ENCODE data around the gene PM20D2.
A peak's percentile ranks its signal among the peaks of the same experiment; 100 is the strongest.

PM20D2 gene

GRCh38 chr6:89145956-89146717 lies at the start of gene PM20D2:
PM20D2 (plus strand) TSS chr6:89146055; CDS start chr6:89146145, 90 bp downstream.
- Histone ChIP-seq H3K36me3 (ENCODE audit: low read length) (peaks cover 14% of the 10 kb centered on the region; the same call in 1 of the 2 replicates), H3K9ac (ENCODE audit: low read length) (peak within 1 kb of the TSS; percentile 88)

GRCh38 chr6:89098461-89098860 lies 47.4 kb upstream of the PM20D2 start:
- no peak overlapping the region for H3K4me3 ChIP-seq (ENCODE audit: insufficient read depth, low read length, poor library complexity, severe bottlenecking)
- H3K9ac ChIP-seq (ENCODE audit: low read length) = no peak overlapping the region
- H3K36me3 ChIP-seq (ENCODE audit: low read length) = no peaks in the 10 kb centered on the region
- no peaks in the 10 kb centered on the region for H4K20me1 ChIP-seq (ENCODE audit: low read depth, low read length)
- TF ChIP-seq EZH2phosphoT487 (conservative IDR thresholded peaks at IDR 0.05; ENCODE audit: low read length) = no peak
- no peak for TF ChIP-seq CTCF (IDR thresholded peaks at IDR 0.05; ENCODE audit: insufficient read depth, low read length, poor library complexity, severe bottlenecking)
- no peaks in the 10 kb centered on the region for H3K9me2 ChIP-seq (replicated peaks; ENCODE audit: insufficient read depth, low read length)
- no peak overlapping the region for H3K27ac ChIP-seq (ENCODE audit: low read depth, low read length)
- no peak overlapping the region for H3K4me2 ChIP-seq (ENCODE audit: low read depth, low read length, poor library complexity, severe bottlenecking)
- no peaks in the 10 kb centered on the region for H3K9me3 ChIP-seq (ENCODE audit: insufficient read depth, low read length)
- H2AFZ ChIP-seq (ENCODE audit: low read depth, low read length, severe bottlenecking) = no peak overlapping the region
- no peaks in the 10 kb centered on the region for H3K79me2 ChIP-seq (ENCODE audit: insufficient read depth, low read length)
- no peaks in the 10 kb centered on the region for H3K27me3 ChIP-seq (ENCODE audit: low read length)
- no peaks in the 10 kb centered on the region for H3F3A ChIP-seq (ENCODE audit: insufficient read depth)

More at GRCh38 chr6:89145956-89146717, at the start of gene PM20D2:
- Histone ChIP-seq H3K4me3 (ENCODE audit: insufficient read depth, low read length, poor library complexity, severe bottlenecking) (peak within 1 kb of the TSS; percentile 78), H4K20me1 (ENCODE audit: low read depth, low read length) (no peaks in the 10 kb centered on the region), H3K27me3 (ENCODE audit: low read length) (no peaks in the 10 kb centered on the region), H3K79me2 (ENCODE audit: insufficient read depth, low read length) (peaks cover 43% of the 10 kb centered on the region), H2AFZ (ENCODE audit: low read depth, low read length, severe bottlenecking) (peak within 1 kb of the TSS; percentile 98), H3K9me2 (replicated peaks; ENCODE audit: insufficient read depth, low read length) (no peaks in the 10 kb centered on the region), H3F3A (ENCODE audit: insufficient read depth) (peaks cover 18% of the 10 kb centered on the region), H3K4me2 (ENCODE audit: low read depth, low read length, poor library complexity, severe bottlenecking) (peak within 1 kb of the TSS; percentile 99), H3K27ac (ENCODE audit: low read depth, low read length) (peak within 1 kb of the TSS; percentile 93), H3K9me3 (ENCODE audit: insufficient read depth, low read length) (no peaks in the 10 kb centered on the region)
- TF ChIP-seq CTCF (IDR thresholded peaks at IDR 0.05; ENCODE audit: insufficient read depth, low read length, poor library complexity, severe bottlenecking) = no peak
- TF ChIP-seq EZH2phosphoT487 (conservative IDR thresholded peaks at IDR 0.05; ENCODE audit: low read length) = no peak

GRCh38 chr6:89100114-89100513 lies 45.7 kb upstream of the PM20D2 start:
- no peaks in the 10 kb centered on the region for H3K36me3 ChIP-seq (ENCODE audit: low read length)
- TF ChIP-seq EZH2phosphoT487 (conservative IDR thresholded peaks at IDR 0.05; ENCODE audit: low read length) (no peak), CTCF (IDR thresholded peaks at IDR 0.05; ENCODE audit: insufficient read depth, low read length, poor library complexity, severe bottlenecking) (no peak)
- no peak overlapping the region for H2AFZ ChIP-seq (ENCODE audit: low read depth, low read length, severe bottlenecking)

More at GRCh38 chr6:89100114-89100513, 45.7 kb upstream of the PM20D2 start:
- Histone ChIP-seq H3K27ac (ENCODE audit: low read depth, low read length) (no peak overlapping the region), H3K9me3 (ENCODE audit: insufficient read depth, low read length) (no peaks in the 10 kb centered on the region), H3K4me2 (ENCODE audit: low read depth, low read length, poor library complexity, severe bottlenecking) (no peak overlapping the region), H3K4me3 (ENCODE audit: insufficient read depth, low read length, poor library complexity, severe bottlenecking) (no peak overlapping the region), H3K9ac (ENCODE audit: low read length) (no peak overlapping the region), H3K79me2 (ENCODE audit: insufficient read depth, low read length) (no peaks in the 10 kb centered on the region), H3K27me3 (ENCODE audit: low read length) (no peaks in the 10 kb centered on the region), H3K9me2 (replicated peaks; ENCODE audit: insufficient read depth, low read length) (no peaks in the 10 kb centered on the region), H3F3A (ENCODE audit: insufficient read depth) (no peaks in the 10 kb centered on the region), H4K20me1 (ENCODE audit: low read depth, low read length) (no peaks in the 10 kb centered on the region)
